Measurements from ENCODE around the gene PRDM16. TPM values are rescaled to one million over a fixed set of nuclear protein-coding genes. Genes with fewer than 3 reads are reported as not detected.

Gene PRDM16
- total and polyA plus RNA-seq, 2 donors (not counting 1 experiment from before 2014, with no cell fraction given) = 0.03 to 0.12 TPM

GRCh38 chr1:3420218-3420951, 351.4 kb downstream of the PRDM16 start:
- intact Hi-C loops (cut with micrococcal nuclease) = loop anchor here (5.0 to 10.0 kb wide), 2 partner anchors 408 to 1226 kb away; partner anchors contain the start of gene FAAP20

DNA sequence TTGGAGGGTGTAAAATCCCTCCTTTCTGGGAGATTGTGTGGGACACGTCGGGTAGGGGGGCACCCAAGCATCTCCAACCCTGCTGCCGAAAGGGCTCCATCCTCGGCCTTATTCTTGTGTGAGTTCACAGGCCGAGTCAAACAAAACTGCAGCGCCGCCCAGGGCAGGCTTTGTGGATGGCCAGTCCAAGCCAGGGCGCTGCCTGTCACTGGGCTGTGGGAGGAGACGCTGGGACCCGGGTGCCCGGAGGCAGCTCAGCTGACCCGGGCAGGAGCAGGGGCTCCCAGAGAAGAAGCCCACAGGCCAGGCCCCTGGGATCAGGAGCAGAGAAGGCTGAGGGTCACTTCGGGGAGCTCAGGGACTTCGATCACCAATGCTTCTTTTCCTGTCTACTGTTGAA, 353.6 kb downstream of the PRDM16 start:
- no peak overlapping the region for H3K4me2 ChIP-seq (replicated peaks; ENCODE audit: low read depth, low read length, poor library complexity, severe bottlenecking)
- Mint-ChIP-seq H3K4me3 (no peak overlapping the region), H3K9me3 (ENCODE audit: insufficient read depth) (no peaks in the 10 kb centered on the region), H3K27me3 (peaks cover 15% of the 10 kb centered on the region), H3K27ac (no peak overlapping the region), H3K4me1 (no peaks in the 10 kb centered on the region)
- H3K36me3 ChIP-seq (replicated peaks in 1 of 2; ENCODE audit: control extremely low read depth in 1 of 2, control insufficient read depth in 1 of 2, extremely low read depth in 1 of 2, insufficient read depth in 2 of 2, low read length in 1 of 2) = no peaks in the 10 kb centered on the region
- CTCF ChIA-PET = no interaction called here
- H3K9ac ChIP-seq (ENCODE audit: low read length) = no peak overlapping the region
- H4K20me1 ChIP-seq (ENCODE audit: control insufficient read depth, insufficient read depth, low read length, poor library complexity, severe bottlenecking) = no peaks in the 10 kb centered on the region
- TF ChIP-seq, protein P1, sequence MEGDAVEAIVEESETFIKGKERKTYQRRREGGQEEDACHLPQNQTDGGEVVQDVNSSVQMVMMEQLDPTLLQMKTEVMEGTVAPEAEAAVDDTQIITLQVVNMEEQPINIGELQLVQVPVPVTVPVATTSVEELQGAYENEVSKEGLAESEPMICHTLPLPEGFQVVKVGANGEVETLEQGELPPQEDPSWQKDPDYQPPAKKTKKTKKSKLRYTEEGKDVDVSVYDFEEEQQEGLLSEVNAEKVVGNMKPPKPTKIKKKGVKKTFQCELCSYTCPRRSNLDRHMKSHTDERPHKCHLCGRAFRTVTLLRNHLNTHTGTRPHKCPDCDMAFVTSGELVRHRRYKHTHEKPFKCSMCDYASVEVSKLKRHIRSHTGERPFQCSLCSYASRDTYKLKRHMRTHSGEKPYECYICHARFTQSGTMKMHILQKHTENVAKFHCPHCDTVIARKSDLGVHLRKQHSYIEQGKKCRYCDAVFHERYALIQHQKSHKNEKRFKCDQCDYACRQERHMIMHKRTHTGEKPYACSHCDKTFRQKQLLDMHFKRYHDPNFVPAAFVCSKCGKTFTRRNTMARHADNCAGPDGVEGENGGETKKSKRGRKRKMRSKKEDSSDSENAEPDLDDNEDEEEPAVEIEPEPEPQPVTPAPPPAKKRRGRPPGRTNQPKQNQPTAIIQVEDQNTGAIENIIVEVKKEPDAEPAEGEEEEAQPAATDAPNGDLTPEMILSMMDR (IDR thresholded peaks at IDR 0.05) = no peak
- no peak for TF ChIP-seq EZH2 (IDR thresholded peaks at IDR 0.05; ENCODE audit: borderline replicate concordance, insufficient read depth, low read depth, low read length, poor library complexity, severe bottlenecking)
- POLR2A ChIA-PET = no interaction called here
- no peak overlapping the region for H3K27ac ChIP-seq (ENCODE audit: low read length in 2 of 2)
- H2AFZ ChIP-seq (ENCODE audit: insufficient read depth, low read depth, low read length, poor library complexity, severe bottlenecking) = no peak overlapping the region
- peaks cover 0 to 3% (median 0%) of the 10 kb centered on the region in 4 experiments for H3K27me3 ChIP-seq (replicated peaks in 1 of 4; ENCODE audit: control extremely low read depth in 1 of 4, control insufficient read depth in 3 of 4, insufficient read depth in 4 of 4, low read length in 3 of 4)
- peaks cover 0 to 6% (median 0%) of the 10 kb centered on the region in 3 donors for H3K9me3 ChIP-seq (ENCODE audit: control extremely low read depth in 1 of 3, control insufficient read depth in 2 of 3, insufficient read depth in 1 of 3, low read length in 2 of 3)
- 94% methylated on average over 14 of the region's 14 CpGs for WGBS (ENCODE audit: insufficient coverage)
- DNase-seq (no peak), ATAC-seq (ENCODE audit: low read depth) (no peak)
- H3K4me1 ChIP-seq (ENCODE audit: control insufficient read depth in 2 of 2, insufficient read depth in 2 of 2, low read length in 2 of 2) = peaks cover 0 to 6% of the 10 kb centered on the region in 2 donors
- H3K4me3 ChIP-seq (ENCODE audit: control extremely low read depth in 1 of 5, extremely low read depth in 1 of 5, insufficient read depth in 1 of 5, low read depth in 2 of 5, low read length in 4 of 5) = no peak overlapping the region
- intact Hi-C loops (cut with micrococcal nuclease) = loop anchor here (5.0 to 10.0 kb wide), 2 partner anchors 410 to 1228 kb away; partner anchors contain the start of gene FAAP20
- H3K79me2 ChIP-seq (ENCODE audit: control insufficient read depth, insufficient read depth, low read length) = no peaks in the 10 kb centered on the region

More at GRCh38 chr1:3420218-3420951, 351.4 kb downstream of the PRDM16 start:
- Histone ChIP-seq H3K36me3 (replicated peaks in 1 of 2; ENCODE audit: control extremely low read depth in 1 of 2, control insufficient read depth in 1 of 2, extremely low read depth in 1 of 2, insufficient read depth in 2 of 2, low read length in 1 of 2) (no peaks in the 10 kb centered on the region), H3K27ac (ENCODE audit: low read length in 2 of 2) (no peak overlapping the region), H3K9me3 (ENCODE audit: control extremely low read depth in 1 of 3, control insufficient read depth in 2 of 3, insufficient read depth in 1 of 3, low read length in 2 of 3) (peaks cover 0 to 29% (median 4%) of the 10 kb centered on the region in 3 donors), H3K79me2 (ENCODE audit: control insufficient read depth, insufficient read depth, low read length) (no peaks in the 10 kb centered on the region), H3K9ac (ENCODE audit: low read length) (no peak overlapping the region), H3K4me2 (replicated peaks; ENCODE audit: low read depth, low read length, poor library complexity, severe bottlenecking) (no peak overlapping the region), H3K27me3 (replicated peaks in 1 of 4; ENCODE audit: control extremely low read depth in 1 of 4, control insufficient read depth in 3 of 4, insufficient read depth in 4 of 4, low read length in 3 of 4) (peaks cover 0 to 3% (median 0%) of the 10 kb centered on the region in 4 experiments), H4K20me1 (ENCODE audit: control insufficient read depth, insufficient read depth, low read length, poor library complexity, severe bottlenecking) (no peaks in the 10 kb centered on the region), H3K4me1 (ENCODE audit: control insufficient read depth in 2 of 2, insufficient read depth in 2 of 2, low read length in 2 of 2) (peaks cover 0 to 6% of the 10 kb centered on the region in 2 donors), H2AFZ (ENCODE audit: insufficient read depth, low read depth, low read length, poor library complexity, severe bottlenecking) (no peak overlapping the region), H3K4me3 (ENCODE audit: control extremely low read depth in 1 of 5, extremely low read depth in 1 of 5, insufficient read depth in 1 of 5, low read depth in 2 of 5, low read length in 4 of 5) (no peak overlapping the region)
- Mint-ChIP-seq H3K27ac (no peak overlapping the region), H3K4me1 (no peaks in the 10 kb centered on the region), H3K27me3 (peaks cover 15% of the 10 kb centered on the region), H3K9me3 (ENCODE audit: insufficient read depth) (peaks cover 2% of the 10 kb centered on the region), H3K4me3 (no peak overlapping the region)
- ATAC-seq (ENCODE audit: low read depth) (no peak), DNase-seq (no peak)
- ChIA-PET CTCF (no interaction called here), POLR2A (no interaction called here)
- no peak for TF ChIP-seq EZH2 (IDR thresholded peaks at IDR 0.05; ENCODE audit: borderline replicate concordance, insufficient read depth, low read depth, low read length, poor library complexity, severe bottlenecking)
- TF ChIP-seq, protein P1 (IDR thresholded peaks at IDR 0.05) = no peak
- WGBS (ENCODE audit: insufficient coverage) = 94% methylated on average over 22 of the region's 23 CpGs
